HCT116 (cell line): ENCODE results near the gene DIRAS2. TPM values are rescaled to one million over a fixed set of nuclear protein-coding genes. Genes with fewer than 3 reads are reported as not detected.

Experiments used
- ATAC-seq: fragments of 200-7000 bp; cut with Tn5 transposase; 2 replicates; pipeline ENCODE4 v1.9.1; 2020; ENCODE audit warnings: mild to moderate bottlenecking, moderate library complexity
- BruUV-seq: library from RNA; stranded (reverse); fragments of 400-500 nt; replicated peaks from 2 replicates; lab custom pipeline; 2021; lab: Mats Ljungman, UMichigan
- CTCF ChIA-PET: fragments of 300-600 bp; sonication (Branson Sonifier 250); formaldehyde crosslinking; loops from one replicate; lab custom pipeline; 2021; ENCODE audit warnings: antibody characterized with exemption; lab: Charles Lee
- POLR2A ChIA-PET: fragments of 300-600, 350-600 bp; sonication (Branson Sonifier 250); formaldehyde crosslinking; loops from one replicate; lab custom pipeline; 2021; ENCODE audit warnings: antibody characterized with exemption; lab: Charles Lee
- RAD21 ChIA-PET, 2 experiments: fragments of 300-600 bp; sonication (Branson Sonifier 250); formaldehyde crosslinking; loops; one replicate each; lab custom pipeline; 2023; ENCODE audit warnings: low total read pairs in 2 of 2; ENCODE audit not compliant: uncharacterized antibody in 2 of 2, unreplicated experiment in 2 of 2, low non-redundant PET in 1 of 2; lab: Charles Lee
- DNase-seq: peaks from one replicate; pipeline ENCODE4 v3.0.0-alpha.2; 2010; ENCODE audit warnings: low read depth, low spot score
- H2AFZ ChIP-seq: fragments of 200-600 bp; shearing (Covaris generic), sonication (generic); 2 replicates; pipeline ENCODE4 v1.6.1; 2017; ENCODE audit warnings: low read depth, mixed run types, mixed read lengths, antibody characterized with exemption, low read length; ENCODE audit not compliant: poor library complexity, severe bottlenecking
- H3K27ac ChIP-seq: 2 replicates; pipeline ENCODE4 v1.5.1; 2012; ENCODE audit warnings: low read depth, low read length
- H3K27me3 ChIP-seq: fragments of 200-600 bp; sonication (generic); 2 replicates; pipeline ENCODE4 v1.6.1; 2016; ENCODE audit warnings: mixed run types, low read length, mixed read lengths; ENCODE audit not compliant: insufficient read depth
- H3K36me3 ChIP-seq, 2 experiments: fragments of 200-500 bp in 1 of 2; fragments of 200-600 bp in 1 of 2; sonication (Bioruptor generic) in 1 of 2; sonication (generic) in 1 of 2; 2 replicates each; pipeline versions ENCODE4 v1.5.1 to v1.6.1; 2014 to 2016; ENCODE audit warnings: low read length in 2 of 2, inconsistent platforms in 1 of 2, mixed read lengths in 1 of 2, mixed run types in 1 of 2; ENCODE audit not compliant: insufficient read depth in 2 of 2, control insufficient read depth in 1 of 2
- H3K4me1 ChIP-seq, 2 experiments: fragments of 200-600 bp in 1 of 2; sonication (generic) in 1 of 2; 2 replicates each; pipeline versions ENCODE4 v1.5.1 to v1.6.1; 2012 to 2017; ENCODE audit warnings: low read length in 2 of 2, inconsistent platforms in 1 of 2, mild to moderate bottlenecking in 1 of 2, mixed read lengths in 1 of 2, mixed run types in 1 of 2, moderate library complexity in 1 of 2; ENCODE audit not compliant: insufficient read depth in 2 of 2, control insufficient read depth in 1 of 2
- H3K4me2 ChIP-seq: fragments of 200-600 bp; sonication (generic); 2 replicates; pipeline ENCODE4 v1.6.1; 2017; ENCODE audit warnings: mixed run types, low read length, mixed read lengths
- H3K4me3 ChIP-seq, 2 experiments: fragments of 200-600 bp in 1 of 2; sonication (generic) in 1 of 2; replicated peaks in 1 of 2; 2 replicates each; pipeline ENCODE4 v1.5.1; 2011 to 2016; ENCODE audit warnings: low read length in 2 of 2, control low read depth in 1 of 2, low read depth in 1 of 2, mild to moderate bottlenecking in 1 of 2, mixed read lengths in 1 of 2, mixed run types in 1 of 2
- H3K79me2 ChIP-seq: fragments of 200-600 bp; sonication (generic); 2 replicates; pipeline ENCODE4 v1.6.1; 2017; ENCODE audit warnings: mild to moderate bottlenecking, mixed run types, low read length, moderate library complexity, mixed read lengths; ENCODE audit not compliant: insufficient read depth
- H3K9ac ChIP-seq: fragments of 200-600 bp; sonication (generic); 2 replicates; pipeline ENCODE4 v1.6.1; 2016; ENCODE audit warnings: low read length, mixed read lengths
- H3K9me2 ChIP-seq: fragments of 200-600 bp; sonication (generic), shearing (Covaris generic); 2 replicates; pipeline ENCODE4 v1.6.1; 2017; ENCODE audit warnings: mixed run types, mild to moderate bottlenecking, moderate library complexity; ENCODE audit not compliant: insufficient read depth
- H3K9me3 ChIP-seq, 2 experiments: fragments of 200-500 bp in 1 of 2; fragments of 200-600 bp in 1 of 2; sonication (Bioruptor generic) in 1 of 2; sonication (generic) in 1 of 2; 2 replicates each; pipeline ENCODE4 v1.6.1; 2014 to 2017; ENCODE audit warnings: low read length in 2 of 2, mixed read lengths in 2 of 2, inconsistent platforms in 1 of 2, low read depth in 1 of 2, mild to moderate bottlenecking in 1 of 2, mixed run types in 1 of 2, moderate library complexity in 1 of 2; ENCODE audit not compliant: control insufficient read depth in 1 of 2, insufficient read depth in 1 of 2
- H4K20me1 ChIP-seq: fragments of 200-600 bp; sonication (generic), shearing (Covaris generic); 2 replicates; pipeline ENCODE4 v1.6.1; 2017; ENCODE audit warnings: mixed run types, mild to moderate bottlenecking, moderate library complexity; ENCODE audit not compliant: insufficient read depth
- EZH2 ChIP-seq: fragments of 200-600 bp; sonication (generic); IDR thresholded peaks from 2 replicates; pipeline ENCODE4 v1.6.1; 2017; ENCODE audit warnings: antibody characterized with exemption, mixed run types
- FOSL1 ChIP-seq: IDR thresholded peaks from 2 replicates; pipeline ENCODE4 v1.6.1; 2012; ENCODE audit warnings: low read depth
- JUND ChIP-seq: IDR thresholded peaks from 2 replicates; pipeline ENCODE4 v1.6.1; 2012
- POLR2AphosphoS5 ChIP-seq: IDR thresholded peaks from 2 replicates; pipeline ENCODE4 v1.6.1; 2011; ENCODE audit warnings: mild to moderate bottlenecking, low read depth, low read length, moderate library complexity
- RAD21 ChIP-seq: IDR thresholded peaks from 2 replicates; pipeline ENCODE4 v1.6.1; 2012; ENCODE audit warnings: low read depth, mild to moderate bottlenecking
- SIN3A ChIP-seq: IDR thresholded peaks from 2 replicates; pipeline ENCODE4 v1.6.1; 2012; ENCODE audit warnings: low read depth
- SP1 ChIP-seq: IDR thresholded peaks from 2 replicates; pipeline ENCODE4 v1.6.1; 2012; ENCODE audit warnings: low read depth
- SRF ChIP-seq: IDR thresholded peaks from 2 replicates; pipeline ENCODE4 v1.6.1; 2012; ENCODE audit warnings: low read depth
- TCF7L2 ChIP-seq: IDR thresholded peaks from 2 replicates; pipeline ENCODE4 v1.7.0; 2011; ENCODE audit warnings: borderline replicate concordance, inconsistent platforms; ENCODE audit not compliant: insufficient read depth, insufficient read length; ENCODE audit errors: extremely low read depth
- intact Hi-C: fragments of 100-400 bp; cut with micrococcal nuclease; formaldehyde crosslinking; loops from 2 replicates; pipeline ENCODE4 v1.10.0; 2022
- total RNA-seq: library from RNA; stranded (reverse); gene quantifications from one replicate; pipeline ENCODE4 v1.2.1, GENCODE V29; 2021; ENCODE audit not compliant: unreplicated experiment
- TF ChIP-seq, protein P1 (sequence below), 3 experiments: fragments of 200-600 bp in 1 of 3; sonication (generic) in 1 of 3; IDR thresholded peaks in 2 of 3; conservative IDR thresholded peaks in 1 of 3; 2 replicates each; pipeline ENCODE4 v1.5.1; 2012 to 2017; ENCODE audit warnings: low read depth in 2 of 3, low read length in 2 of 3, antibody characterized with exemption in 1 of 3, borderline replicate concordance in 1 of 3, control low read depth in 1 of 3, mild to moderate bottlenecking in 1 of 3, mixed read lengths in 1 of 3, mixed run types in 1 of 3, moderate library complexity in 1 of 3; ENCODE audit not compliant: insufficient read depth in 1 of 3
- TF ChIP-seq, protein P2 (sequence below): IDR thresholded peaks from 2 replicates; pipeline ENCODE4 v1.6.1; 2011; ENCODE audit warnings: mild to moderate bottlenecking, low read length, moderate library complexity; ENCODE audit not compliant: insufficient replicate concordance; ENCODE audit errors: extremely low read depth

Gene DIRAS2
- total RNA-seq, 1 experiment from 2014 or later = not detected

DNA sequence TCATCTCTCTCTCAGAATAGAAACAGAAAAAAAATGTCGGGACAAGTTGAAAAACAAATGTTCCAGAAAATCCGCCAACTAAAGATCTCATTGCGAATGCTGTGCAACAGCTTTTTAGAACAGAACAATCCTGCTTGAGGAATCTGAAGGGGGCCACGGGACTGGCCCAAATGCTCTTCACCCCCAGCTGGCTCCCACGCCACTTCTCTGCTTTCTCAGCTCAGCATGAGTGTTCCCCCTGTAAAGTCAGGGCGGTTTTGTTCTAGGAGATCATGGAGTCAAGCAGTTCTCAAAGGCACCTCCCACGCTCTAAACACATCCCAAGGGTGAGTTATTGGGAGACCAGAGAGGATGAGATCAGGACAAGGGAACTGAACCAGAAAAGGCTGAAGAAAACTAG, 31.5 kb downstream of the DIRAS2 start:
- Histone ChIP-seq H2AFZ (no peak overlapping the region), H3K79me2 (no peaks in the 10 kb centered on the region), H3K9ac (no peak overlapping the region), H3K4me3 (no peak overlapping the region), H3K4me2 (no peak overlapping the region), H3K9me3 (no peaks in the 10 kb centered on the region), H4K20me1 (no peaks in the 10 kb centered on the region), H3K9me2 (no peaks in the 10 kb centered on the region), H3K27ac (no peak overlapping the region), H3K4me1 (no peaks in the 10 kb centered on the region), H3K27me3 (peaks cover 31% of the 10 kb centered on the region; the same call in 1 of the 2 replicates), H3K36me3 (no peaks in the 10 kb centered on the region)
- TF ChIP-seq SRF (no peak), FOSL1 (no peak), POLR2AphosphoS5 (no peak), EZH2 (no peak), SP1 (no peak), JUND (no peak), SIN3A (no peak), TCF7L2 (no peak), RAD21 (no peak)
- TF ChIP-seq, protein P1, sequence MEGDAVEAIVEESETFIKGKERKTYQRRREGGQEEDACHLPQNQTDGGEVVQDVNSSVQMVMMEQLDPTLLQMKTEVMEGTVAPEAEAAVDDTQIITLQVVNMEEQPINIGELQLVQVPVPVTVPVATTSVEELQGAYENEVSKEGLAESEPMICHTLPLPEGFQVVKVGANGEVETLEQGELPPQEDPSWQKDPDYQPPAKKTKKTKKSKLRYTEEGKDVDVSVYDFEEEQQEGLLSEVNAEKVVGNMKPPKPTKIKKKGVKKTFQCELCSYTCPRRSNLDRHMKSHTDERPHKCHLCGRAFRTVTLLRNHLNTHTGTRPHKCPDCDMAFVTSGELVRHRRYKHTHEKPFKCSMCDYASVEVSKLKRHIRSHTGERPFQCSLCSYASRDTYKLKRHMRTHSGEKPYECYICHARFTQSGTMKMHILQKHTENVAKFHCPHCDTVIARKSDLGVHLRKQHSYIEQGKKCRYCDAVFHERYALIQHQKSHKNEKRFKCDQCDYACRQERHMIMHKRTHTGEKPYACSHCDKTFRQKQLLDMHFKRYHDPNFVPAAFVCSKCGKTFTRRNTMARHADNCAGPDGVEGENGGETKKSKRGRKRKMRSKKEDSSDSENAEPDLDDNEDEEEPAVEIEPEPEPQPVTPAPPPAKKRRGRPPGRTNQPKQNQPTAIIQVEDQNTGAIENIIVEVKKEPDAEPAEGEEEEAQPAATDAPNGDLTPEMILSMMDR (IDR thresholded peaks at IDR 0.05 in 2 of 3, conservative IDR thresholded peaks at IDR 0.05 in 1 of 3; ENCODE audit: borderline replicate concordance in 1 of 3, insufficient read depth in 1 of 3, low read depth in 2 of 3, low read length in 2 of 3) = no peak
- TF ChIP-seq, protein P2, sequence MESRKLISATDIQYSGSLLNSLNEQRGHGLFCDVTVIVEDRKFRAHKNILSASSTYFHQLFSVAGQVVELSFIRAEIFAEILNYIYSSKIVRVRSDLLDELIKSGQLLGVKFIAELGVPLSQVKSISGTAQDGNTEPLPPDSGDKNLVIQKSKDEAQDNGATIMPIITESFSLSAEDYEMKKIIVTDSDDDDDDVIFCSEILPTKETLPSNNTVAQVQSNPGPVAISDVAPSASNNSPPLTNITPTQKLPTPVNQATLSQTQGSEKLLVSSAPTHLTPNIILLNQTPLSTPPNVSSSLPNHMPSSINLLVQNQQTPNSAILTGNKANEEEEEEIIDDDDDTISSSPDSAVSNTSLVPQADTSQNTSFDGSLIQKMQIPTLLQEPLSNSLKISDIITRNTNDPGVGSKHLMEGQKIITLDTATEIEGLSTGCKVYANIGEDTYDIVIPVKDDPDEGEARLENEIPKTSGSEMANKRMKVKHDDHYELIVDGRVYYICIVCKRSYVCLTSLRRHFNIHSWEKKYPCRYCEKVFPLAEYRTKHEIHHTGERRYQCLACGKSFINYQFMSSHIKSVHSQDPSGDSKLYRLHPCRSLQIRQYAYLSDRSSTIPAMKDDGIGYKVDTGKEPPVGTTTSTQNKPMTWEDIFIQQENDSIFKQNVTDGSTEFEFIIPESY = no peak
- no TSS peak for BruUV-seq
- ATAC-seq = no peak
- ChIA-PET CTCF (no interaction called here), RAD21 (no interaction called here), POLR2A (no interaction called here)
- intact Hi-C loops = no loop called here
- no peak for DNase-seq
